ENCODE results near the gene VIPR2.
"Not testable (repeated sequence)": the region's sequence is repeated elsewhere in the genome, so short reads cannot be mapped to it uniquely, and the experiment has no call there.

Gene VIPR2

GRCh38 chr7:159104188-159104920, 40.3 kb downstream of the VIPR2 start:
- TF ChIP-seq, protein P1, sequence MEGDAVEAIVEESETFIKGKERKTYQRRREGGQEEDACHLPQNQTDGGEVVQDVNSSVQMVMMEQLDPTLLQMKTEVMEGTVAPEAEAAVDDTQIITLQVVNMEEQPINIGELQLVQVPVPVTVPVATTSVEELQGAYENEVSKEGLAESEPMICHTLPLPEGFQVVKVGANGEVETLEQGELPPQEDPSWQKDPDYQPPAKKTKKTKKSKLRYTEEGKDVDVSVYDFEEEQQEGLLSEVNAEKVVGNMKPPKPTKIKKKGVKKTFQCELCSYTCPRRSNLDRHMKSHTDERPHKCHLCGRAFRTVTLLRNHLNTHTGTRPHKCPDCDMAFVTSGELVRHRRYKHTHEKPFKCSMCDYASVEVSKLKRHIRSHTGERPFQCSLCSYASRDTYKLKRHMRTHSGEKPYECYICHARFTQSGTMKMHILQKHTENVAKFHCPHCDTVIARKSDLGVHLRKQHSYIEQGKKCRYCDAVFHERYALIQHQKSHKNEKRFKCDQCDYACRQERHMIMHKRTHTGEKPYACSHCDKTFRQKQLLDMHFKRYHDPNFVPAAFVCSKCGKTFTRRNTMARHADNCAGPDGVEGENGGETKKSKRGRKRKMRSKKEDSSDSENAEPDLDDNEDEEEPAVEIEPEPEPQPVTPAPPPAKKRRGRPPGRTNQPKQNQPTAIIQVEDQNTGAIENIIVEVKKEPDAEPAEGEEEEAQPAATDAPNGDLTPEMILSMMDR (conservative IDR thresholded peaks at IDR 0.05) = no peak
- no peak for TF ChIP-seq ZFX (IDR thresholded peaks at IDR 0.05)
- no peak overlapping the region for H3K27ac ChIP-seq

GRCh38 chr7:159103382-159104187, 41.1 kb downstream of the VIPR2 start:
- no peak overlapping the region for H3K27ac ChIP-seq
- TF ChIP-seq ZFX (IDR thresholded peaks at IDR 0.05) = no peak
- TF ChIP-seq, protein P1 (conservative IDR thresholded peaks at IDR 0.05) = no peak

DNA sequence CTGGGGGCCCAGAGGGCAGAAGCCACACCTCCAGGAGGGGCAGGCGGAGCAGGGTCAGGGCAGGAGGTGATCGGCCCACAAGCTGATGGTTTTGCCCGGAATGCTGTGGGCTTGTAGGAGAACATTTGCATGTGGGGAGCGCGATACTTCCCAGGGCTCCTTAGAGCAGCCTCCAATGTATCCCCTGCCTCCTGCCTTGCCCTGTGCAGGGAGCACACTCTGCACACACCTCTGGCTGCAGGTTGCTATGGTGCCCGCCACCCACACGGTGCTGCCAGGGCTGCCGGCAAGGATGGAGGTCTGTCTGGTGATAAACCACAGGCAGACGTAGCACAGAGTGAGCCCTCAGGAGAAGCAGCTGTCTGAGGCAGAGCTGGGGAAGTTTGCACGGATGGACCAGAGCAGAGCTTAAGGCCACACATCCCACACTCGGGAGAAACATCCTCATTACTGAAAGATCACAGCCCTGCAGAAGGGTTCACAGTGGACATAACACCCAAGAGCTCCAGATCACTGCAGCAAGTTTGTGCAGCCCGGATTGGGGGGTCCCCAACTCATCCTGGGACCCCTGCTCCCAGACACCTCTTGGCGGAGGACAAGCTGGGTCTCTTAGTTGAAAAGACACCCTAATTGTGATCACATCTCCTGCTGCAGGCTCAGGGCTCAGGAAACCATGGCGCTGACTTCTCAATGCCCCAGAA, 41.8 kb downstream of the VIPR2 start:
- no peak overlapping the region for H3K27ac ChIP-seq
- TF ChIP-seq, protein P1 (conservative IDR thresholded peaks at IDR 0.05) = no peak
- TF ChIP-seq ZFX (IDR thresholded peaks at IDR 0.05) = no peak

DNA sequence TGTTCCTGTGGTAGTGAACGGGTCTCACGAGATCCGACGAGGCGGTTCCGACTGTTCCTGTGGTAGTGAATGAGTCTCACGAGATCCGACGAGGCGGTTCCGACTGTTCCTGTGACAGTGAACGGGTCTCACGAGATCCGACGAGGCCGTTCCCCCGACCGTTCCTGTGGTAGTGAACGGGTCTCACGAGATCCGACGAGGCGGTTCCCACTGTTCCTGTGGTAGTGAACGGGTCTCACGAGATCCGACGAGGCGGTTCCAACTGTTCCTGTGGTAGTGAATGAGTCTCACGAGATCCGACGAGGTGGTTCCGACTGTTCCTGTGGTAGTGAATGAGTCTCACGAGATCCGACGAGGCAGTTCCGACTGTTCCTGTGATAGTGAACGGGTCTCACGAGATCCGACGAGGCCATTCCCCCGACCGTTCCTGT, 43.0 kb downstream of the VIPR2 start:
- not testable (repeated sequence) for H3K27ac ChIP-seq

GRCh38 chr7:159101083-159101395, 43.6 kb downstream of the VIPR2 start:
- H3K27ac ChIP-seq = not testable (repeated sequence)

DNA sequence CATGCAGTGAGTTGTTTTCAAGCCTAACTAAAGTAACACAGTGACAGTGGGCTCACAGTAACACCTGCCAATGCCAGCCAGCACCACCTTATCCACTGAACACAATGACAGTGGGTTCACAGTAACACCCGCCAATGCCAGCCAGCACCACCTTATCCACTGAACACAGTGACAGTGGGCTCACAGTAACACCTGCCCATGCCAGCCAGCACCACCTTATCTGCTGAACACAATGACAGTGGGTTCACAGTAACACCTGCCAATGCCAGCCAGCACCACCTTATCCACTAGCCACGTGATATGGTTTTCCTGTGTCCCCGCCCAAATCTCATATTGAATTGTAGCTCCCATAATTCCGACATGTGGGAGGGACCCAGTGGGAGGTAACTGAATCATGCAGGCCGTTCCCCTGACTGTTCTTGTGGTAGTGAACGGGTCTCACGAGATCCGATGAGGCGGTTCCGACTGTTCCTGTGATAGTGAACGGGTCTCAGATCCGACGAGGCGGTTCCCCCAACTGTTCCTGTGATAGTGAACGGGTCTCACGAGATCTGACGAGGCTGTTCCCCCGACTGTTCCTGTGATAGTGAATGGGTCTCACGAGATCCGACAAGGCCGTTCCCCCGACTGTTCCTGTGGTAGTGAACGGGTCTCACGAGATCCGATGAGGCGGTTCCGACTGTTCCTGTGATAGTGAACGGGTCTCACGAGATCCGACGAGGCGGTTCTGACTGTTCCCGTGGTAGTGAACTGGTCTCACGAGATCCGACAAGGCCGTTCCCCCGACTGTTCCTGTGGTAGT, 44.2 kb downstream of the VIPR2 start:
- not testable (repeated sequence) for H3K27ac ChIP-seq

DNA sequence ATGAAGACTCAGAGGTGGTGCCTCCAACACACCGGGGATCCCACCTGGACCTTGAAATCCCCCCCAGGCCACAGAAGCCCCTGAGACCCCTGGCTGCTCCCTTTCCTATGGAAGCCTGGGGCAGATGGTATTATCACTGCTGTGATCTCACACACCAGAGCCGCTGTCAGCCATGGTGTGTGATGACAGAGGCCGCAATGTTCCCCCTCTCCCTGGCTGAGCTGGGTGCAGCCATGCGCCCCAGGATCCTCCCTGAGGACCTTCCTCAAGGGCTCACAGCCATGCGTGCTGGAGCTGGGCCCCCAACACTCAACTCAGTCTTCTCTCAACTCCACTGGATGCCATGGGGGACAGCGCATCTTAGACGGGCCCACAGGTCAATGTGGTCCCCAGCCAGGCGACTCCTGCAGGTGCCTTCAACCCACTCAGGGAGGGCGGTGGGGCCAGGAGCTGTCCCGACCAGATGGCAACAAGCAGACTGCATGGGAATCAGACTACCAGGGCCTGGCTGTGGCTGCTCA, 44.9 kb downstream of the VIPR2 start:
- H3K27ac ChIP-seq = no peak overlapping the region
- no peak for TF ChIP-seq ZFX (IDR thresholded peaks at IDR 0.05)
- TF ChIP-seq, protein P1 (conservative IDR thresholded peaks at IDR 0.05) = no peak

DNA sequence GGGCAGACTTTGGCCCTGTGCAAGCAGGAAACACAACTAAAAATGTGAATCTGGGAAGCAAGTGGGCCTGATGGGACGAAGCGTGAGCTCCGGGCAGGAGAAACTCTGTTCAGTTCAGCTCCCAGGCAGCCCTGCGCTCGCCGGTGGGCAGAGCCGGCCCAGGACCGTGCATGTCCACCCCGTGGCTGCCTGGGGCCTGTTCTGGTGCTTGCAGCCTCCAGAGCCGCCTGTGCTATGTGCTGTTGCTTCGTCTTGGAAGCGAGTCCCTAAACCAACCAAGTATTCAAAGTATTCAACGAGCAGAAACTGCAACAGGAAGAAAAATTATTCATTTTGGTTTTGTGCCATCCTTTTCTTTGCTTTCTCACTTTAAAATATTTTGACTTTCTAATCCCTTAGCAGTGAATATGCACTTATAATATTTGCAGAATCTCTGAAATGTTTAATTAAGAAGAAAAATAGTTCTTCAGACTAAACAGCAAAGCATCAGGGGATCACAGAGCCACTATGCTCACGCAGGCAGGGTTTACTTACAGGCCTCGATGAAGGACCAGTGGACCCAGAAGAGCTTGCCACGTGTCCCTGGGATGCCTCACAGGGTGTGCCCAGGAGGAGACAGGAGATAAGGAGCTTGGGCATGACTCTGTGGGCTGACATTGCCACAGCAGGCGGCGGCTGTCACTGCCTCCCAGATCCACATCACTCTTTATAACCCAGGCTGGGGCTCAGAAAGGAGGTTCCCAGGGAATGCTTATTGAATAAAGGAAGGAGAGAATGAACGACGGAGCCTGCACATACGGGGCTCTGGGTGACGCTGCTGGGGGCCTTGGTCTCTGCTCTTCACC, 45.6 kb downstream of the VIPR2 start:
- TF ChIP-seq, protein P1 (conservative IDR thresholded peaks at IDR 0.05) = no peak
- H3K27ac ChIP-seq = no peak overlapping the region
